Measurements from ENCODE around the gene GNAT2.
A peak's percentile ranks its signal among the peaks of the same experiment; 100 is the strongest.

The GNAT2 gene

GRCh38 chr1:109657970-109658369 is 38.6 kb upstream of the GNAT2 start:
- WGBS, 2 experiments = 85 to 89% methylated on average over 7 of the region's 7 CpGs
- Histone ChIP-seq H3K27me3 (ENCODE audit: control insufficient read depth, insufficient read depth, low read length, poor library complexity, severe bottlenecking) (peaks cover 20% of the 10 kb centered on the region), H3K4me3 (ENCODE audit: insufficient read depth, low read depth, low read length) (no peak overlapping the region), H3K36me3 (ENCODE audit: control insufficient read depth, insufficient read depth, low read length) (no peaks in the 10 kb centered on the region), H3K4me1 (ENCODE audit: control insufficient read depth, insufficient read depth, low read length) (peaks cover 10% of the 10 kb centered on the region), H3K27ac (ENCODE audit: insufficient read depth, low read depth, low read length, poor library complexity, severe bottlenecking) (peak overlapping the region; percentile 60), H3K9me3 (ENCODE audit: control insufficient read depth, low read length) (no peaks in the 10 kb centered on the region)

GRCh38 chr1:109657395-109657794 is 38.0 kb upstream of the GNAT2 start:
- Histone ChIP-seq H3K27me3 (ENCODE audit: control insufficient read depth, insufficient read depth, low read length, poor library complexity, severe bottlenecking) (peaks cover 23% of the 10 kb centered on the region), H3K4me3 (ENCODE audit: insufficient read depth, low read depth, low read length) (no peak overlapping the region), H3K4me1 (ENCODE audit: control insufficient read depth, insufficient read depth, low read length) (peaks cover 10% of the 10 kb centered on the region), H3K36me3 (ENCODE audit: control insufficient read depth, insufficient read depth, low read length) (no peaks in the 10 kb centered on the region), H3K27ac (ENCODE audit: insufficient read depth, low read depth, low read length, poor library complexity, severe bottlenecking) (no peak overlapping the region), H3K9me3 (ENCODE audit: control insufficient read depth, low read length) (no peaks in the 10 kb centered on the region)
- 89 to 96% methylated on average over 4 of the region's 4 CpGs for WGBS, 2 experiments

- WGBS, 2 experiments = 3% methylated on average over 54 of the region's 54 CpGs
- Histone ChIP-seq H3K4me1 (ENCODE audit: control insufficient read depth, insufficient read depth, low read length) (peaks cover 10% of the 10 kb centered on the region), H3K27ac (ENCODE audit: insufficient read depth, low read depth, low read length, poor library complexity, severe bottlenecking) (no peak within 1 kb of the TSS), H3K36me3 (ENCODE audit: control insufficient read depth, insufficient read depth, low read length) (no peaks in the 10 kb centered on the region), H3K4me3 (ENCODE audit: insufficient read depth, low read depth, low read length) (peak within 1 kb of the TSS; percentile 85), H3K27me3 (ENCODE audit: control insufficient read depth, insufficient read depth, low read length, poor library complexity, severe bottlenecking) (peaks cover 32% of the 10 kb centered on the region), H3K9me3 (ENCODE audit: control insufficient read depth, low read length) (no peaks in the 10 kb centered on the region)
Measured at GRCh38 chr1:109655615-109656519, 36.5 kb upstream of the GNAT2 start, which contains the start of gene GSTM4. Gene GSTM4, plus strand, starts transcription at chr1:109656099. Its CDS starts 291 bp downstream, at chr1:109656390.

- WGBS, 2 experiments = 90% methylated on average over 12 of the region's 12 CpGs
- Histone ChIP-seq H3K36me3 (ENCODE audit: control insufficient read depth, insufficient read depth, low read length) (no peaks in the 10 kb centered on the region), H3K27ac (ENCODE audit: insufficient read depth, low read depth, low read length, poor library complexity, severe bottlenecking) (no peak overlapping the region), H3K4me1 (ENCODE audit: control insufficient read depth, insufficient read depth, low read length) (peaks cover 10% of the 10 kb centered on the region), H3K9me3 (ENCODE audit: control insufficient read depth, low read length) (no peaks in the 10 kb centered on the region), H3K4me3 (ENCODE audit: insufficient read depth, low read depth, low read length) (no peak overlapping the region), H3K27me3 (ENCODE audit: control insufficient read depth, insufficient read depth, low read length, poor library complexity, severe bottlenecking) (peaks cover 35% of the 10 kb centered on the region)
Measured at GRCh38 chr1:109654519-109654918, 35.1 kb upstream of the GNAT2 start.

GRCh38 chr1:109653306-109653705 is 33.9 kb upstream of the GNAT2 start:
- H3K27me3 ChIP-seq (ENCODE audit: control insufficient read depth, insufficient read depth, low read length, poor library complexity, severe bottlenecking) = peaks cover 35% of the 10 kb centered on the region
- H3K4me3 ChIP-seq (ENCODE audit: insufficient read depth, low read depth, low read length) = no peak overlapping the region
- H3K27ac ChIP-seq (ENCODE audit: insufficient read depth, low read depth, low read length, poor library complexity, severe bottlenecking) = no peak overlapping the region
- no peaks in the 10 kb centered on the region for H3K9me3 ChIP-seq (ENCODE audit: control insufficient read depth, low read length)
- peaks cover 6% of the 10 kb centered on the region for H3K4me1 ChIP-seq (ENCODE audit: control insufficient read depth, insufficient read depth, low read length)
- no peaks in the 10 kb centered on the region for H3K36me3 ChIP-seq (ENCODE audit: control insufficient read depth, insufficient read depth, low read length)
- WGBS, 2 experiments = 78 to 87% methylated on average over 2 of the region's 2 CpGs

GRCh38 chr1:109652402-109652801 is 33.0 kb upstream of the GNAT2 start:
- Histone ChIP-seq H3K9me3 (ENCODE audit: control insufficient read depth, low read length) (no peaks in the 10 kb centered on the region), H3K36me3 (ENCODE audit: control insufficient read depth, insufficient read depth, low read length) (no peaks in the 10 kb centered on the region), H3K4me3 (ENCODE audit: insufficient read depth, low read depth, low read length) (no peak overlapping the region), H3K4me1 (ENCODE audit: control insufficient read depth, insufficient read depth, low read length) (peaks cover 6% of the 10 kb centered on the region), H3K27ac (ENCODE audit: insufficient read depth, low read depth, low read length, poor library complexity, severe bottlenecking) (no peak overlapping the region), H3K27me3 (ENCODE audit: control insufficient read depth, insufficient read depth, low read length, poor library complexity, severe bottlenecking) (peaks cover 35% of the 10 kb centered on the region)
- WGBS, 2 experiments = 80 to 94% methylated on average over 1 to 2 of the region's 2 CpGs

- Histone ChIP-seq H3K4me3 (ENCODE audit: insufficient read depth, low read depth, low read length) (no peak overlapping the region), H3K27me3 (ENCODE audit: control insufficient read depth, insufficient read depth, low read length, poor library complexity, severe bottlenecking) (peaks cover 32% of the 10 kb centered on the region), H3K36me3 (ENCODE audit: control insufficient read depth, insufficient read depth, low read length) (no peaks in the 10 kb centered on the region), H3K9me3 (ENCODE audit: control insufficient read depth, low read length) (no peaks in the 10 kb centered on the region), H3K4me1 (ENCODE audit: control insufficient read depth, insufficient read depth, low read length) (no peaks in the 10 kb centered on the region), H3K27ac (ENCODE audit: insufficient read depth, low read depth, low read length, poor library complexity, severe bottlenecking) (no peak overlapping the region)
- WGBS, 2 experiments = 85 to 88% methylated on average over 3 of the region's 3 CpGs
Measured at GRCh38 chr1:109650609-109651008, 31.2 kb upstream of the GNAT2 start.

- H3K4me1 ChIP-seq (ENCODE audit: control insufficient read depth, insufficient read depth, low read length) = no peaks in the 10 kb centered on the region
- 94 to 97% methylated on average over 1 to 4 of the region's 4 CpGs for WGBS, 2 experiments
- peaks cover 21% of the 10 kb centered on the region for H3K27me3 ChIP-seq (ENCODE audit: control insufficient read depth, insufficient read depth, low read length, poor library complexity, severe bottlenecking)
Measured at GRCh38 chr1:109649491-109649914, 30.1 kb upstream of the GNAT2 start.

GRCh38 chr1:109644670-109645069 is 25.3 kb upstream of the GNAT2 start:
- Histone ChIP-seq H3K4me3 (ENCODE audit: insufficient read depth, low read depth, low read length) (no peak overlapping the region), H3K9me3 (ENCODE audit: control insufficient read depth, low read length) (no peaks in the 10 kb centered on the region), H3K27me3 (ENCODE audit: control insufficient read depth, insufficient read depth, low read length, poor library complexity, severe bottlenecking) (peaks cover 8% of the 10 kb centered on the region), H3K4me1 (ENCODE audit: control insufficient read depth, insufficient read depth, low read length) (peaks cover 5% of the 10 kb centered on the region), H3K36me3 (ENCODE audit: control insufficient read depth, insufficient read depth, low read length) (no peaks in the 10 kb centered on the region), H3K27ac (ENCODE audit: insufficient read depth, low read depth, low read length, poor library complexity, severe bottlenecking) (no peak overlapping the region)
- WGBS, 2 experiments = 90% methylated on average over 10 of the region's 10 CpGs

More at GRCh38 chr1:109649491-109649914, 30.1 kb upstream of the GNAT2 start:
- Histone ChIP-seq H3K9me3 (ENCODE audit: control insufficient read depth, low read length) (no peaks in the 10 kb centered on the region), H3K27ac (ENCODE audit: insufficient read depth, low read depth, low read length, poor library complexity, severe bottlenecking) (no peak overlapping the region), H3K4me3 (ENCODE audit: insufficient read depth, low read depth, low read length) (no peak overlapping the region), H3K36me3 (ENCODE audit: control insufficient read depth, insufficient read depth, low read length) (no peaks in the 10 kb centered on the region)

- WGBS, 2 experiments = 46% methylated on average over 32 of the region's 32 CpGs
- Histone ChIP-seq H3K27me3 (ENCODE audit: control insufficient read depth, insufficient read depth, low read length, poor library complexity, severe bottlenecking) (peaks cover 8% of the 10 kb centered on the region), H3K36me3 (ENCODE audit: control insufficient read depth, insufficient read depth, low read length) (no peaks in the 10 kb centered on the region), H3K9me3 (ENCODE audit: control insufficient read depth, low read length) (no peaks in the 10 kb centered on the region), H3K27ac (ENCODE audit: insufficient read depth, low read depth, low read length, poor library complexity, severe bottlenecking) (no peak overlapping the region), H3K4me3 (ENCODE audit: insufficient read depth, low read depth, low read length) (no peak overlapping the region), H3K4me1 (ENCODE audit: control insufficient read depth, insufficient read depth, low read length) (peaks cover 9% of the 10 kb centered on the region)
Measured at GRCh38 chr1:109643385-109644230, 24.2 kb upstream of the GNAT2 start.

All from ectodermal cell (in vitro differentiated cells).